Smooth muscle cell of the brain vasculature (primary cell): ENCODE results near the gene ERC2.
A peak's percentile ranks its signal among the peaks of the same experiment; 100 is the strongest.

ENCODE experiments used
- DNase-seq: peaks from one replicate; pipeline ENCODE4 v3.0.0-alpha.2; 2012; ENCODE audit warnings: low read depth, low spot score

The ERC2 gene

GRCh38 chr3:56001537-56001936, 466.7 kb downstream of the ERC2 start:
- DNase-seq: no peak

GRCh38 chr3:55989366-55989765, 478.9 kb downstream of the ERC2 start:
- DNase-seq: no peak

GRCh38 chr3:55988905-55989304, 479.4 kb downstream of the ERC2 start:
- DNase-seq: no peak

GRCh38 chr3:55984626-55985025, 483.6 kb downstream of the ERC2 start:
- DNase-seq: no peak

- no peak for DNase-seq
These were observed 489.3 kb downstream of the ERC2 start for GRCh38 chr3:55978953-55979352.

- no peak for DNase-seq
These were observed 493.7 kb downstream of the ERC2 start for GRCh38 chr3:55974421-55975165.

GRCh38 chr3:55969634-55970033, 498.6 kb downstream of the ERC2 start:
- no peak for DNase-seq

- no peak for DNase-seq
These were observed 499.9 kb downstream of the ERC2 start for GRCh38 chr3:55968331-55968730.

- DNase-seq: no peak
These were observed 501.7 kb downstream of the ERC2 start for GRCh38 chr3:55966566-55966965.

DNA sequence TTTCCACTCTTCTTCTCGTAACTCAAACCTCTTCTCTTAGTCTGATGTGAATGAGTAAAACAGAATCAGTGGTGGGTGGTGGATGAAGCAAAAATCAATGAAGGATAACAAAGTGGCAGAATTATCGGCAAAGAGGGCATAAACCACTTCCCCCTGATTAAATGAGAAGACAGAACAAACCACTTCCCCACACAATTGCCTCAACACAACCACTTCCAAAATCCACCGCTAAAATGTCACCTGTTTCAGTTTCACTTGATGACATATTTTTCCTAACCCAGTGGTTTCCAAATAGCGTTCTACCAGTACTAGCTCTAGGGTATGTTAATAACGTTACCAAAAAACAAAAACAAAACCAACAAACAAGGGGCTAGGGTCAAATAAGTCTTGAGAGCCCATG, 502.5 kb downstream of the ERC2 start:
- no peak for DNase-seq

GRCh38 chr3:55964491-55964985, 503.7 kb downstream of the ERC2 start:
- DNase-seq: no peak

DNA sequence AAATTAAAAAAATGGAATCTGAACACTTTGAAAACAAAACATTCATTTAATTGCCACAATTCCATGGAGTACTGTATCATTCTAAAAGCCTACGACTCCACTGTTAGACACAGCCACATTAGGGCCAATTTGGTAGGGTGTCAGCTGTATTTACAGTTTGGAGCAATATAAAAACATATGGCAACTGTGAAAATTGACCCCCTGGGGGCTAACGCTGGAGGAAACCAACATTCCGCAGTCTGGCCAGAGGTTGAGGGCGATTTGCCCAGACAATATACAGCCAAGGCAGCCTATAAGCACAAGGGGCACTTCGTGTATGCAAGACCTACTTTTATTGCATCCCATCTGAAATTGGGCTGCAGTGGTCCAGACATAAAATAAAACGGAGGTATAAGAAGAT, 504.7 kb downstream of the ERC2 start:
- peak; percentile 2 for DNase-seq

DNA sequence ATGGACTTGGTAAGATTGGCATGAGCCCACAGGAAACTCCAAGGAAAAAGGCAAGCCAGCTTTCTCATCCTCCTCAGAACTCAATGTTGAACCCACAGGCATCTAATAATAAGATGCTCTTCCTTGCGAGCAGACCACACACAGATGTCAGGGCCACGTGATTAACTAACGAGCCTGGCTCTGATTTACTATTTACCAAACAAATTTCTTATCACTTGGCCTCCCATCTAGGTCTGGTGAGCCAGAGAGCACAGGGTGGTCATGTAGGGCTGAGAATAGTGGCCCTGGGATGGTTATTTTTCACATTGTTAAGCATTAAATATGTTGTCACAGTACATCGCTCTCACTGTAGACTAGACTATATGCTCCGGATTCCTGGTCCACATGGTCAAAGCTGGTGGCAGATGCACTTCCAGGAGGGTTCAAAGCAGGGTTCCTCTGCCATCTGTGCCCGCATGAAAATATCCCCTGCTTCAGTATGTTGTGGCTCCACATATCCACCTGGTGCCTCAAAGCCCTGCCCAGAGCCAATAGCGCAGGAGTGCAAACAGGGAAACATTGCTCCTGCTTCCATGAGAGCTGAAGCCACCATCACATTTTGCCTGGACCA, 508.7 kb downstream of the ERC2 start:
- no peak for DNase-seq

DNA sequence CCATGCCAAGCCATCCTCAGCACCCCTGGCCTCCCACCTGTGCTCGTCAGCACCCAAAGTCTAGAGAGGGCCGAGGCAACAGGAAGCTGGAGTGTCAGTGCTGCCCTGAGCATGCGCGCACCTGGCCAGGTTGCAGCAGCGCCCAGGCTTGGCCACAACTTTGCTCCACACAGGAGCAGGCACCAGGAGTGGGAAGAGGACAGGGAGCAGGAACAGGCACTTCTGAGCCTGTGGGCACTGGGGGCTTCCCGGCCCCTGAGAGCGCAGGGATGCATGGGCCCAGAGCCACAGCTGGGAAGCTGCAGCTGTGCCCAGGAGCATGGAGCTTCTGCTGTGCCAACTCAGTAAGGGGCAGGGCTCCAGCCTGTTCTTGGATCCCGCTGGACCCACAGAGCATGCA, 509.7 kb downstream of the ERC2 start:
- DNase-seq: no peak

- no peak for DNase-seq
These were observed 512.3 kb downstream of the ERC2 start for GRCh38 chr3:55955891-55956477.

- DNase-seq: no peak
These were observed 516.9 kb downstream of the ERC2 start for GRCh38 chr3:55951388-55951787.

- DNase-seq: no peak
These were observed 520.9 kb downstream of the ERC2 start for GRCh38 chr3:55947406-55947805.

DNA sequence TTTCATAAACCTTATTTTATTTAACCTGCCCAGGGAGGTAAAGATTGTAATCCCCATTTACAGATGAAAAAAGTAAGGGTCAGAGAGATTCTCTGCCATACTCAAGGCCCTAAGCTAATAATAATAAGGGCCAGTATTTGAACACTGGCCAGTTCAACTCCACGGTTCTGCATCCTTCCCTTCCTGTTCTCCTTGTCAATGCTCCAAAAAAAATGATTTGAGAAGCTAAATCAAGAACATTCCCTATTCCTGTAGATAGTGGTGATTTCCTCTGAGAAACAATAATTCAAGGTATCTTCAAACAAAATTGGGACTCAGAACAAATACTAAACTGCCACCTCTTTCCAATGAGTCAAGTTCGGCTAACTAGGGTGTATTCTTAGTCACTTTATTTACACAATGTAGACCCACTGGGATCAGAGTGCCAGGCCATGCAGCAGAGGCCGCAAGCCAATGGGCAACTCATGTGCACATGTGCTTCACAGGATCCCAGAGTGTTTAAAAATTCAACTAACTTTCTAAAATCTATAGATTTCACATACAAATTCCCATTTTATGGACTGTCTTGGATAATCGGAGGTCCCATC, 521.6 kb downstream of the ERC2 start:
- no peak for DNase-seq

DNA sequence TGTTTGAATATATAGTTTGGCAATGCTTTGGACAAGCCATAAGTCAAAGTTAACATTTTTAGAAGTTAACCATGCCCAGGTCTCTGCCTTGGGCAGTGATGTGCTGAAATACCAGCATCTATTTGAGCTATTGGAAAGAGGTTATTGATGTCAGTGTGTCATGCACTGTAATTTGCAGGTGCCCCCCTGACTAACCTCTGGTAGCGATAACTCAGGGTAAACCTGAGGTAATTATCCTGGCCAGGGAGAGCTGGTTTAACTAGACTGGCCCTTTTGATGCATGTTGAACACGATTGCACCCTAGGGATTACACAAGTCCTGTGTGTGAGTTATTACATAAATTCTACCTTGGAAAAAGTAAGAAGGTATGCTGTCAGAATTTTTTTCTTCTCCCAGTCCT, 525.4 kb downstream of the ERC2 start:
- no peak for DNase-seq

- no peak for DNase-seq
These were observed 529.0 kb downstream of the ERC2 start for GRCh38 chr3:55939287-55939686.

GRCh38 chr3:55937301-55937700, 531.0 kb downstream of the ERC2 start:
- no peak for DNase-seq

GRCh38 chr3:55936549-55937052, 531.7 kb downstream of the ERC2 start:
- no peak for DNase-seq
